Calu3 (cell line): ENCODE measurements around the gene SERTAD2. TPM values are rescaled to one million over a fixed set of nuclear protein-coding genes. Genes with fewer than 3 reads are reported as not detected.

ENCODE experiments used
- BruUV-seq: library from RNA; stranded (reverse); fragments of 400-500 nt; replicated peaks from 2 replicates; lab custom pipeline; 2021; lab: Mats Ljungman, UMichigan
- CTCF ChIA-PET: fragments of 300-600 bp; sonication (Branson Sonifier 250); formaldehyde crosslinking; loops from one replicate; lab custom pipeline; 2022; ENCODE audit warnings: antibody characterized with exemption; lab: Charles Lee
- DNase-seq: peaks from one replicate; pipeline ENCODE4 v3.0.0; 2022
- H3K27ac Mint-ChIP-seq: one replicate; pipeline ENCODE4 v1.8.0; 2022; ENCODE audit warnings: mixed read lengths; ENCODE audit not compliant: unreplicated experiment
- H3K27me3 Mint-ChIP-seq: one replicate; pipeline ENCODE4 v1.8.0; 2022; ENCODE audit warnings: mixed read lengths; ENCODE audit not compliant: unreplicated experiment
- H3K36me3 Mint-ChIP-seq: one replicate; pipeline ENCODE4 v1.8.0; 2022; ENCODE audit warnings: mild to moderate bottlenecking, moderate library complexity, mixed read lengths; ENCODE audit not compliant: insufficient read depth, unreplicated experiment
- H3K4me1 Mint-ChIP-seq: one replicate; pipeline ENCODE4 v1.8.0; 2022; ENCODE audit warnings: mild to moderate bottlenecking, low read depth, mixed read lengths; ENCODE audit not compliant: unreplicated experiment
- H3K4me3 Mint-ChIP-seq: one replicate; pipeline ENCODE4 v1.8.0; 2022; ENCODE audit warnings: mild to moderate bottlenecking, low read depth, moderate library complexity, mixed read lengths; ENCODE audit not compliant: unreplicated experiment
- H3K9me3 Mint-ChIP-seq: one replicate; pipeline ENCODE4 v1.8.0; 2022; ENCODE audit warnings: low read depth, mixed read lengths; ENCODE audit not compliant: unreplicated experiment
- CTCF ChIP-seq: fragments of 200-600 bp; IDR thresholded peaks from one replicate; pipeline ENCODE4 v1.8.0; 2022; ENCODE audit warnings: antibody characterized with exemption; ENCODE audit not compliant: unreplicated experiment
- intact Hi-C: fragments of 100-400 bp; cut with micrococcal nuclease; formaldehyde crosslinking; loops from one replicate; pipeline ENCODE4 v1.10.0; 2022; ENCODE audit not compliant: unreplicated experiment
- total RNA-seq: library from RNA; stranded (reverse); gene quantifications from 2 replicates; pipeline ENCODE4 v1.2.3, GENCODE V29; 2022

SERTAD2 gene
- total RNA-seq, 1 experiment from 2014 or later: 19.2 TPM

GRCh38 chr2:64629875-64630274 lies 23.8 kb downstream of the SERTAD2 start:
- Mint-ChIP-seq H3K27ac (no peak overlapping the region), H3K4me3 (no peak overlapping the region), H3K36me3 (peaks cover 3% of the 10 kb centered on the region), H3K9me3 (no peaks in the 10 kb centered on the region), H3K4me1 (no peaks in the 10 kb centered on the region), H3K27me3 (no peaks in the 10 kb centered on the region)
- BruUV-seq: no TSS peak
- no peak for DNase-seq
- no peak for TF ChIP-seq CTCF
- CTCF ChIA-PET: interaction anchor here (0.5 kb wide), 1 partner anchor 167 kb away, joined by 5 read pairs; no protein-coding TSS in a partner anchor
- intact Hi-C loops: no loop called here

GRCh38 chr2:64629329-64629781 lies 24.4 kb downstream of the SERTAD2 start:
- H3K4me1 Mint-ChIP-seq: no peaks in the 10 kb centered on the region
- BruUV-seq: no TSS peak
- H3K36me3 Mint-ChIP-seq: peaks cover 3% of the 10 kb centered on the region
- no peak for DNase-seq
- CTCF ChIA-PET: interaction anchor here (0.5 kb wide), 1 partner anchor 167 kb away, joined by 5 read pairs; no protein-coding TSS in a partner anchor
- H3K27ac Mint-ChIP-seq: no peak overlapping the region
- H3K9me3 Mint-ChIP-seq: no peaks in the 10 kb centered on the region
- H3K4me3 Mint-ChIP-seq: no peak overlapping the region
- intact Hi-C loops: no loop called here
- TF ChIP-seq CTCF: no peak
- H3K27me3 Mint-ChIP-seq: no peaks in the 10 kb centered on the region

GRCh38 chr2:64627860-64628841 lies 25.6 kb downstream of the SERTAD2 start:
- BruUV-seq: no TSS peak
- CTCF ChIA-PET: interaction anchor here (1.3 kb wide), 1 partner anchor 26 kb away, joined by 4 read pairs; the partner anchor contains the start of gene SERTAD2
- no peak for TF ChIP-seq CTCF
- Mint-ChIP-seq H3K9me3 (no peaks in the 10 kb centered on the region), H3K27me3 (no peaks in the 10 kb centered on the region), H3K4me1 (no peaks in the 10 kb centered on the region), H3K4me3 (no peak overlapping the region), H3K36me3 (peaks cover 3% of the 10 kb centered on the region), H3K27ac (no peak overlapping the region)
- DNase-seq: no peak
- intact Hi-C loops: no loop called here

- Mint-ChIP-seq H3K9me3 (no peaks in the 10 kb centered on the region), H3K27ac (no peak overlapping the region), H3K36me3 (peaks cover 3% of the 10 kb centered on the region), H3K4me3 (no peak overlapping the region), H3K4me1 (no peaks in the 10 kb centered on the region), H3K27me3 (no peaks in the 10 kb centered on the region)
- TF ChIP-seq CTCF: no peak
- intact Hi-C loops: no loop called here
- no TSS peak for BruUV-seq
- no peak for DNase-seq
- CTCF ChIA-PET: interaction anchor here (0.6 to 0.7 kb wide), 2 partner anchors 123 to 790 kb away, joined by 3 read pairs; no protein-coding TSS in a partner anchor
Measured at GRCh38 chr2:64626963-64627760, 26.6 kb downstream of the SERTAD2 start.
